Liver (tissue), 9 donors: ENCODE results near the gene AFM. TPM values are rescaled to one million over a fixed set of nuclear protein-coding genes. Genes with fewer than 3 reads are reported as not detected.

Experiments
- DNase-seq: peaks from one replicate; pipeline ENCODE4 v3.0.0-alpha.2; 2017; ENCODE audit warnings: low spot score
- H3K27ac ChIP-seq, 2 donors: one replicate each; pipeline ENCODE4 v1.7.0; 2013; ENCODE audit warnings: inconsistent platforms in 2 of 2, low read length in 2 of 2, control low read depth in 1 of 2, low read depth in 1 of 2, mild to moderate bottlenecking in 1 of 2
- H3K27me3 ChIP-seq, 4 donors: one replicate each; pipeline versions ENCODE4 v1.6.1 to v1.7.0; 2013; ENCODE audit warnings: low read length in 3 of 4, inconsistent platforms in 1 of 4, mild to moderate bottlenecking in 1 of 4, moderate library complexity in 1 of 4; ENCODE audit not compliant: control insufficient read depth in 4 of 4, insufficient read depth in 4 of 4
- H3K36me3 ChIP-seq, 4 donors: one replicate each; pipeline versions ENCODE4 v1.6.1 to v1.7.0; 2013; ENCODE audit warnings: low read length in 3 of 4, mild to moderate bottlenecking in 3 of 4, low read depth in 1 of 4, moderate library complexity in 1 of 4; ENCODE audit not compliant: control insufficient read depth in 4 of 4, insufficient read depth in 3 of 4
- H3K4me1 ChIP-seq, 4 donors: one replicate each; pipeline versions ENCODE4 v1.6.1 to v1.7.0; 2013; ENCODE audit warnings: low read length in 3 of 4, mild to moderate bottlenecking in 3 of 4, moderate library complexity in 1 of 4; ENCODE audit not compliant: control insufficient read depth in 4 of 4, insufficient read depth in 4 of 4
- H3K4me3 ChIP-seq, 3 donors: one replicate each; pipeline versions ENCODE4 v1.6.1 to v1.7.0; 2013; ENCODE audit warnings: low read length in 3 of 3, control low read depth in 1 of 3, low read depth in 1 of 3, mild to moderate bottlenecking in 1 of 3
- H3K9ac ChIP-seq, 2 donors: one replicate each; pipeline ENCODE4 v1.7.0; 2013; ENCODE audit warnings: low read length in 2 of 2, mild to moderate bottlenecking in 2 of 2, moderate library complexity in 2 of 2, control low read depth in 1 of 2, low read depth in 1 of 2
- H3K9me3 ChIP-seq, 4 donors: one replicate each; pipeline versions ENCODE4 v1.6.1 to v1.7.0; 2013; ENCODE audit warnings: low read length in 3 of 4; ENCODE audit not compliant: control insufficient read depth in 4 of 4
- EGR1 ChIP-seq, 2 donors: IDR thresholded peaks; 2 replicates each; pipeline ENCODE4 v1.6.1; 2016 to 2018; ENCODE audit warnings: antibody characterized with exemption in 2 of 2, low read depth in 2 of 2
- FOXA2 ChIP-seq: IDR thresholded peaks from 2 replicates; pipeline ENCODE4 v1.6.1; 2016; ENCODE audit warnings: antibody characterized with exemption
- GABPA ChIP-seq, 2 donors: IDR thresholded peaks in 1 of 2; conservative IDR thresholded peaks in 1 of 2; 2 replicates each; pipeline ENCODE4 v1.6.1; 2016; ENCODE audit warnings: antibody characterized with exemption in 2 of 2, mild to moderate bottlenecking in 1 of 2, moderate library complexity in 1 of 2
- HNF4A ChIP-seq, 2 donors: conservative IDR thresholded peaks; 2 replicates each; pipeline ENCODE4 v1.6.1; 2016; ENCODE audit warnings: antibody characterized with exemption in 2 of 2, mild to moderate bottlenecking in 2 of 2
- HNF4G ChIP-seq: IDR thresholded peaks from 2 replicates; pipeline ENCODE4 v1.6.1; 2016; ENCODE audit warnings: antibody characterized with exemption
- JUND ChIP-seq, 2 donors: IDR thresholded peaks; 2 replicates each; pipeline ENCODE4 v1.6.1; 2016; ENCODE audit warnings: antibody characterized with exemption in 2 of 2
- NR2F2 ChIP-seq: IDR thresholded peaks from 2 replicates; pipeline ENCODE4 v1.6.1; 2016; ENCODE audit warnings: antibody characterized with exemption
- RAD21 ChIP-seq, 2 donors: IDR thresholded peaks; 2 replicates each; pipeline ENCODE4 v1.6.1; 2016; ENCODE audit warnings: antibody characterized with exemption in 2 of 2, mild to moderate bottlenecking in 2 of 2
- RXRA ChIP-seq, 2 donors: IDR thresholded peaks; 2 replicates each; pipeline ENCODE4 v1.6.1; 2017 to 2018; ENCODE audit warnings: antibody characterized with exemption in 2 of 2, mild to moderate bottlenecking in 1 of 2
- TAF1 ChIP-seq: conservative IDR thresholded peaks from 2 replicates; pipeline ENCODE4 v1.6.1; 2016; ENCODE audit warnings: antibody characterized with exemption, mild to moderate bottlenecking
- YY1 ChIP-seq: IDR thresholded peaks from 2 replicates; pipeline ENCODE4 v1.6.1; 2016; ENCODE audit warnings: antibody characterized with exemption, mild to moderate bottlenecking
- WGBS: extraction: QIAGEN DNeasy Blood & Tissue Kit; methylation state at CpG from one replicate; pipeline ENCODE4 v1.1.7; 2013; 5-methylcytosine and 5-hydroxymethylcytosine counted together
- polyA plus RNA-seq, 2 donors: library from polyadenylated mRNA; stranded (reverse) in 1 of 2; unstranded in 1 of 2; fragments of 200-250 nt in 1 of 2; fragments of >200 nt in 1 of 2; fragmentation: Nextera tagmentation in 1 of 2; extraction: Ambion mirVana in 1 of 2; gene quantifications; one replicate each; pipeline versions ENCODE4 v1.2.1 to v1.2.3, GENCODE V29; 2013 to 2015
- total RNA-seq, 2 donors: library from RNA; depleted of rRNA; stranded (reverse); fragments of >200 nt; gene quantifications; one replicate each; pipeline ENCODE4 v1.2.3, GENCODE V29; 2014
- TF ChIP-seq, protein P1 (sequence below): IDR thresholded peaks from 2 replicates; pipeline ENCODE4 v1.6.1; 2016; ENCODE audit warnings: antibody characterized with exemption
- TF ChIP-seq, protein P2 (sequence below): IDR thresholded peaks from 2 replicates; pipeline ENCODE4 v1.6.1; 2016; ENCODE audit warnings: antibody characterized with exemption, mild to moderate bottlenecking
- TF ChIP-seq, protein P3 (sequence below): IDR thresholded peaks from 2 replicates; pipeline ENCODE4 v1.6.1; 2016; ENCODE audit warnings: antibody characterized with exemption
- TF ChIP-seq, protein P4 (sequence below): fragments of 150-350 bp; IDR thresholded peaks from 2 replicates; pipeline ENCODE4 v1.5.1; 2017; ENCODE audit warnings: improper control_type of control experiment, low read depth, low read length; ENCODE audit not compliant: missing input control
- donor health status: healthy.
- donor health status: healthy.
- donor health status: healthy.
- donor health status: healthy.
- donor health status: healthy.

The AFM gene
- total and polyA plus RNA-seq, 4 donors = 40.1 to 274 (median 164) TPM

DNA sequence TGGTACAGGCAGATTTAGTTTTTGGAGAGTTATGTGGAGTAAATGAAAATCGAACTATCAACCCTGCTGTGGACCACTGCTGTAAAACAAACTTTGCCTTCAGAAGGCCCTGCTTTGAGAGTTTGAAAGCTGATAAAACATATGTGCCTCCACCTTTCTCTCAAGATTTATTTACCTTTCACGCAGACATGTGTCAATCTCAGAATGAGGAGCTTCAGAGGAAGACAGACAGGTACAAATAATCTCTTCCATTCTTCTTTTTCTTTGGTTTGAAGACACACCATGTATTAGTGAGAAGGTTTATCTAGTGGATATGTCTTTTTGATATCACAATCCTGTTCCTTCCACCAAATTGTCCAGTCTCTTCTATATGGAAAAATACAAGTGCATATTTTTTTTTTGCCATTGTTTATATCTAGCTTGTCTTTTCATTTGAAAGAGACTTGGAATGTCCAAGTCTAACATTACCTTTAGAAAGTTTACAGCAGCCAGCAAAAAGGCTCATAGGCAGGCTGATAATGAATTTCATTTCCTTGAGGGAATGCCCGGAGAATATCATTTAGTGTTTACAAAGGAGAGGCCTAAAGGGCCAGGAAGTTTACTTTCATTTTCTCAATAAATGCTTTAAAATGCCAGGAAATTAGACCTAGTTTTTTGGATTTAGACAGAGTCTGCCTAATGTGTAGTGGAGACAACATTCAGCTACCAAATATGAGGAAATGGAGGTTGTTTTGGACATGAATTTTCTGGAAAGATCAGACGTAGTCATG, 18.6 kb downstream of the AFM start:
- Histone ChIP-seq H3K27me3 (no peaks in the 10 kb centered on the region), H3K4me3 (no peak overlapping the region), H3K9ac (no peak overlapping the region), H3K36me3 (peaks cover 5 to 52% (median 26%) of the 10 kb centered on the region in 4 donors), H3K4me1 (peaks cover 5 to 53% (median 23%) of the 10 kb centered on the region in 4 donors), H3K9me3 (no peaks in the 10 kb centered on the region), H3K27ac (peak overlapping the region; percentile 36 to 48)
- WGBS = 46% methylated on average over 4 of the region's 4 CpGs
- DNase-seq = no peak
- TF ChIP-seq, protein P1, sequence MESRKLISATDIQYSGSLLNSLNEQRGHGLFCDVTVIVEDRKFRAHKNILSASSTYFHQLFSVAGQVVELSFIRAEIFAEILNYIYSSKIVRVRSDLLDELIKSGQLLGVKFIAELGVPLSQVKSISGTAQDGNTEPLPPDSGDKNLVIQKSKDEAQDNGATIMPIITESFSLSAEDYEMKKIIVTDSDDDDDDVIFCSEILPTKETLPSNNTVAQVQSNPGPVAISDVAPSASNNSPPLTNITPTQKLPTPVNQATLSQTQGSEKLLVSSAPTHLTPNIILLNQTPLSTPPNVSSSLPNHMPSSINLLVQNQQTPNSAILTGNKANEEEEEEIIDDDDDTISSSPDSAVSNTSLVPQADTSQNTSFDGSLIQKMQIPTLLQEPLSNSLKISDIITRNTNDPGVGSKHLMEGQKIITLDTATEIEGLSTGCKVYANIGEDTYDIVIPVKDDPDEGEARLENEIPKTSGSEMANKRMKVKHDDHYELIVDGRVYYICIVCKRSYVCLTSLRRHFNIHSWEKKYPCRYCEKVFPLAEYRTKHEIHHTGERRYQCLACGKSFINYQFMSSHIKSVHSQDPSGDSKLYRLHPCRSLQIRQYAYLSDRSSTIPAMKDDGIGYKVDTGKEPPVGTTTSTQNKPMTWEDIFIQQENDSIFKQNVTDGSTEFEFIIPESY = no peak
- TF ChIP-seq JUND (IDR thresholded peaks at IDR 0.05) = no peak
- no peak for TF ChIP-seq HNF4A (conservative IDR thresholded peaks at IDR 0.05)
- TF ChIP-seq HNF4G = no peak
- TF ChIP-seq RAD21 (IDR thresholded peaks at IDR 0.05) = no peak
- TF ChIP-seq, protein P2, sequence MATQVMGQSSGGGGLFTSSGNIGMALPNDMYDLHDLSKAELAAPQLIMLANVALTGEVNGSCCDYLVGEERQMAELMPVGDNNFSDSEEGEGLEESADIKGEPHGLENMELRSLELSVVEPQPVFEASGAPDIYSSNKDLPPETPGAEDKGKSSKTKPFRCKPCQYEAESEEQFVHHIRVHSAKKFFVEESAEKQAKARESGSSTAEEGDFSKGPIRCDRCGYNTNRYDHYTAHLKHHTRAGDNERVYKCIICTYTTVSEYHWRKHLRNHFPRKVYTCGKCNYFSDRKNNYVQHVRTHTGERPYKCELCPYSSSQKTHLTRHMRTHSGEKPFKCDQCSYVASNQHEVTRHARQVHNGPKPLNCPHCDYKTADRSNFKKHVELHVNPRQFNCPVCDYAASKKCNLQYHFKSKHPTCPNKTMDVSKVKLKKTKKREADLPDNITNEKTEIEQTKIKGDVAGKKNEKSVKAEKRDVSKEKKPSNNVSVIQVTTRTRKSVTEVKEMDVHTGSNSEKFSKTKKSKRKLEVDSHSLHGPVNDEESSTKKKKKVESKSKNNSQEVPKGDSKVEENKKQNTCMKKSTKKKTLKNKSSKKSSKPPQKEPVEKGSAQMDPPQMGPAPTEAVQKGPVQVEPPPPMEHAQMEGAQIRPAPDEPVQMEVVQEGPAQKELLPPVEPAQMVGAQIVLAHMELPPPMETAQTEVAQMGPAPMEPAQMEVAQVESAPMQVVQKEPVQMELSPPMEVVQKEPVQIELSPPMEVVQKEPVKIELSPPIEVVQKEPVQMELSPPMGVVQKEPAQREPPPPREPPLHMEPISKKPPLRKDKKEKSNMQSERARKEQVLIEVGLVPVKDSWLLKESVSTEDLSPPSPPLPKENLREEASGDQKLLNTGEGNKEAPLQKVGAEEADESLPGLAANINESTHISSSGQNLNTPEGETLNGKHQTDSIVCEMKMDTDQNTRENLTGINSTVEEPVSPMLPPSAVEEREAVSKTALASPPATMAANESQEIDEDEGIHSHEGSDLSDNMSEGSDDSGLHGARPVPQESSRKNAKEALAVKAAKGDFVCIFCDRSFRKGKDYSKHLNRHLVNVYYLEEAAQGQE = no peak
- TF ChIP-seq, protein P3, sequence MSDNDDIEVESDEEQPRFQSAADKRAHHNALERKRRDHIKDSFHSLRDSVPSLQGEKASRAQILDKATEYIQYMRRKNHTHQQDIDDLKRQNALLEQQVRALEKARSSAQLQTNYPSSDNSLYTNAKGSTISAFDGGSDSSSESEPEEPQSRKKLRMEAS = no peak
- no peak for TF ChIP-seq FOXA2
- no peak for TF ChIP-seq NR2F2
- TF ChIP-seq RXRA (IDR thresholded peaks at IDR 0.05) = no peak
- TF ChIP-seq GABPA (IDR thresholded peaks at IDR 0.05 in 1 of 2, conservative IDR thresholded peaks at IDR 0.05 in 1 of 2) = no peak

DNA sequence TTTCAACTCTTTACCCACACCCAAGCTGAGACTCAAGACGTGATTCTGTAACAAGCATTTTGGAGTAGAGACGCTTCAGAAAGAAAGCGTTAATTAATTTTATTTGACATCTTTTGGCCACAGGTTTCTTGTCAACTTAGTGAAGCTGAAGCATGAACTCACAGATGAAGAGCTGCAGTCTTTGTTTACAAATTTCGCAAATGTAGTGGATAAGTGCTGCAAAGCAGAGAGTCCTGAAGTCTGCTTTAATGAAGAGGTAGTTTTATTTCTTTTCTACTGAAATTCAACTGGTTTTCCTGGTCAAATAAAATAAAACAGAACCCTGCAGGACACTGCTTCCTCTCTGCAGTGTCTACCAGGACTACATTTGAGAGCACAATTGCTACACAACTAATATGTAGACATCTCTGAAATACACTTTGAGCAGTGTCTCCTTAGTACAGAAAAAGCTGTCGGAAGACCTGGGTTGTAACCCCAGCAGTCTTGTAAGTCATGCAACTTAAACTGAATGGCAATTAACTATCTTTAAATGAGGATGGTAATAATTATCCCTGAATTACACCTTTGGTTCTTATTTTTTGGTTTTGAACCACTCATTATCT, 20.2 kb downstream of the AFM start:
- Histone ChIP-seq H3K9ac (no peak overlapping the region), H3K27me3 (no peaks in the 10 kb centered on the region), H3K4me3 (no peak overlapping the region), H3K36me3 (peaks cover 5 to 48% (median 22%) of the 10 kb centered on the region in 4 donors), H3K9me3 (no peaks in the 10 kb centered on the region), H3K27ac (peak overlapping the region in 1 of 2 donors; percentile 51), H3K4me1 (peaks cover 5 to 66% (median 35%) of the 10 kb centered on the region in 4 donors)
- no peak for DNase-seq
- 59% methylated on average over 5 of the region's 5 CpGs for WGBS
- TF ChIP-seq YY1 = no peak
- TF ChIP-seq HNF4A (conservative IDR thresholded peaks at IDR 0.05) = peak in 1 of 2 donors; percentile 22
- TF ChIP-seq, protein P3 = no peak
- peak; percentile 5 to 12 for TF ChIP-seq RAD21 (IDR thresholded peaks at IDR 0.05)
- no peak for TF ChIP-seq JUND (IDR thresholded peaks at IDR 0.05)
- no peak for TF ChIP-seq NR2F2
- TF ChIP-seq, protein P2 = no peak
- TF ChIP-seq EGR1 (IDR thresholded peaks at IDR 0.05; ENCODE audit: low read depth in 2 of 2) = no peak
- TF ChIP-seq TAF1 = no peak
- TF ChIP-seq FOXA2 = peak; percentile 80
- TF ChIP-seq RXRA (IDR thresholded peaks at IDR 0.05) = no peak
- TF ChIP-seq, protein P4, sequence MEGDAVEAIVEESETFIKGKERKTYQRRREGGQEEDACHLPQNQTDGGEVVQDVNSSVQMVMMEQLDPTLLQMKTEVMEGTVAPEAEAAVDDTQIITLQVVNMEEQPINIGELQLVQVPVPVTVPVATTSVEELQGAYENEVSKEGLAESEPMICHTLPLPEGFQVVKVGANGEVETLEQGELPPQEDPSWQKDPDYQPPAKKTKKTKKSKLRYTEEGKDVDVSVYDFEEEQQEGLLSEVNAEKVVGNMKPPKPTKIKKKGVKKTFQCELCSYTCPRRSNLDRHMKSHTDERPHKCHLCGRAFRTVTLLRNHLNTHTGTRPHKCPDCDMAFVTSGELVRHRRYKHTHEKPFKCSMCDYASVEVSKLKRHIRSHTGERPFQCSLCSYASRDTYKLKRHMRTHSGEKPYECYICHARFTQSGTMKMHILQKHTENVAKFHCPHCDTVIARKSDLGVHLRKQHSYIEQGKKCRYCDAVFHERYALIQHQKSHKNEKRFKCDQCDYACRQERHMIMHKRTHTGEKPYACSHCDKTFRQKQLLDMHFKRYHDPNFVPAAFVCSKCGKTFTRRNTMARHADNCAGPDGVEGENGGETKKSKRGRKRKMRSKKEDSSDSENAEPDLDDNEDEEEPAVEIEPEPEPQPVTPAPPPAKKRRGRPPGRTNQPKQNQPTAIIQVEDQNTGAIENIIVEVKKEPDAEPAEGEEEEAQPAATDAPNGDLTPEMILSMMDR = no peak
- TF ChIP-seq, protein P1 = no peak
